Progenitor cell of endocrine pancreas (in vitro differentiated cells): Measurements from ENCODE around the gene TMEM250. TPM values are rescaled to one million over a fixed set of nuclear protein-coding genes. Genes with fewer than 3 reads are reported as not detected.
"Not testable (repeated sequence)": the region's sequence is repeated elsewhere in the genome, so short reads cannot be mapped to it uniquely, and the experiment has no call there.

Experiments
- DNase-seq: peaks from one replicate; pipeline ENCODE4 v3.0.0; 2021; ENCODE audit warnings: low spot score; ENCODE audit not compliant: unreplicated experiment
- H3K27ac Mint-ChIP-seq: 2 replicates; pipeline ENCODE4 v1.8.0; 2021; ENCODE audit warnings: mild to moderate bottlenecking, moderate library complexity, mixed read lengths
- H3K27me3 Mint-ChIP-seq: 2 replicates; pipeline ENCODE4 v1.8.0; 2021; ENCODE audit warnings: mixed read lengths
- H3K36me3 Mint-ChIP-seq: 2 replicates; pipeline ENCODE4 v1.8.0; 2022; ENCODE audit warnings: mixed read lengths; ENCODE audit not compliant: insufficient read depth
- H3K4me1 Mint-ChIP-seq: 2 replicates; pipeline ENCODE4 v1.8.0; 2021; ENCODE audit warnings: low read depth, mixed read lengths
- H3K4me3 Mint-ChIP-seq: 2 replicates; pipeline ENCODE4 v1.8.0; 2021; ENCODE audit warnings: low read depth, mild to moderate bottlenecking, moderate library complexity, mixed read lengths
- H3K9me3 Mint-ChIP-seq: 2 replicates; pipeline ENCODE4 v1.8.0; 2021; ENCODE audit warnings: low read depth, mixed read lengths
- total RNA-seq: library from RNA; stranded (reverse); gene quantifications from 2 replicates; pipeline ENCODE4 v1.2.1, GENCODE V29; 2021
- TF ChIP-seq, protein P1 (sequence below): fragments of 200-600 bp; sonication (generic); IDR thresholded peaks from one replicate; pipeline ENCODE4 v1.5.0; 2021; ENCODE audit warnings: antibody characterized with exemption, mild to moderate bottlenecking; ENCODE audit not compliant: unreplicated experiment

Gene TMEM250
- total RNA-seq, 1 donor from 2014 or later = 39.5 TPM

- no peak for DNase-seq
- TF ChIP-seq, protein P1, sequence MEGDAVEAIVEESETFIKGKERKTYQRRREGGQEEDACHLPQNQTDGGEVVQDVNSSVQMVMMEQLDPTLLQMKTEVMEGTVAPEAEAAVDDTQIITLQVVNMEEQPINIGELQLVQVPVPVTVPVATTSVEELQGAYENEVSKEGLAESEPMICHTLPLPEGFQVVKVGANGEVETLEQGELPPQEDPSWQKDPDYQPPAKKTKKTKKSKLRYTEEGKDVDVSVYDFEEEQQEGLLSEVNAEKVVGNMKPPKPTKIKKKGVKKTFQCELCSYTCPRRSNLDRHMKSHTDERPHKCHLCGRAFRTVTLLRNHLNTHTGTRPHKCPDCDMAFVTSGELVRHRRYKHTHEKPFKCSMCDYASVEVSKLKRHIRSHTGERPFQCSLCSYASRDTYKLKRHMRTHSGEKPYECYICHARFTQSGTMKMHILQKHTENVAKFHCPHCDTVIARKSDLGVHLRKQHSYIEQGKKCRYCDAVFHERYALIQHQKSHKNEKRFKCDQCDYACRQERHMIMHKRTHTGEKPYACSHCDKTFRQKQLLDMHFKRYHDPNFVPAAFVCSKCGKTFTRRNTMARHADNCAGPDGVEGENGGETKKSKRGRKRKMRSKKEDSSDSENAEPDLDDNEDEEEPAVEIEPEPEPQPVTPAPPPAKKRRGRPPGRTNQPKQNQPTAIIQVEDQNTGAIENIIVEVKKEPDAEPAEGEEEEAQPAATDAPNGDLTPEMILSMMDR = no peak
- H3K9me3 Mint-ChIP-seq = no peaks in the 10 kb centered on the region
- H3K27me3 Mint-ChIP-seq = peaks cover 19% of the 10 kb centered on the region
- H3K36me3 Mint-ChIP-seq = no peaks in the 10 kb centered on the region
- no peak overlapping the region for H3K4me3 Mint-ChIP-seq
- peaks cover 5% of the 10 kb centered on the region for H3K4me1 Mint-ChIP-seq
- H3K27ac Mint-ChIP-seq = no peak overlapping the region
Observed at GRCh38 chr9:136103651-136104487, 14.8 kb downstream of the TMEM250 start.

GRCh38 chr9:136101615-136102074 lies 17.0 kb downstream of the TMEM250 start:
- H3K36me3 Mint-ChIP-seq, DNase-seq, H3K4me1 Mint-ChIP-seq, H3K27ac Mint-ChIP-seq, H3K9me3 Mint-ChIP-seq, H3K4me3 Mint-ChIP-seq: not testable (repeated sequence)
- H3K27me3 Mint-ChIP-seq = peaks cover 27% of the 10 kb centered on the region

- Mint-ChIP-seq H3K4me1 (peaks cover 4% of the 10 kb centered on the region), H3K27me3 (peaks cover 27% of the 10 kb centered on the region), H3K9me3 (no peaks in the 10 kb centered on the region), H3K4me3 (no peak overlapping the region), H3K36me3 (no peaks in the 10 kb centered on the region), H3K27ac (no peak overlapping the region)
- no peak for DNase-seq
- TF ChIP-seq, protein P1 = no peak
Observed at GRCh38 chr9:136100700-136101614, 17.7 kb downstream of the TMEM250 start.

- TF ChIP-seq, protein P1 = no peak
- H3K36me3 Mint-ChIP-seq = no peaks in the 10 kb centered on the region
- H3K9me3 Mint-ChIP-seq = no peaks in the 10 kb centered on the region
- H3K27me3 Mint-ChIP-seq = peaks cover 18% of the 10 kb centered on the region
- no peak for DNase-seq
- peaks cover 2% of the 10 kb centered on the region for H3K4me1 Mint-ChIP-seq
- H3K27ac Mint-ChIP-seq = no peak overlapping the region
- no peak overlapping the region for H3K4me3 Mint-ChIP-seq
Observed at GRCh38 chr9:136099542-136099941, 19.1 kb downstream of the TMEM250 start.

DNA sequence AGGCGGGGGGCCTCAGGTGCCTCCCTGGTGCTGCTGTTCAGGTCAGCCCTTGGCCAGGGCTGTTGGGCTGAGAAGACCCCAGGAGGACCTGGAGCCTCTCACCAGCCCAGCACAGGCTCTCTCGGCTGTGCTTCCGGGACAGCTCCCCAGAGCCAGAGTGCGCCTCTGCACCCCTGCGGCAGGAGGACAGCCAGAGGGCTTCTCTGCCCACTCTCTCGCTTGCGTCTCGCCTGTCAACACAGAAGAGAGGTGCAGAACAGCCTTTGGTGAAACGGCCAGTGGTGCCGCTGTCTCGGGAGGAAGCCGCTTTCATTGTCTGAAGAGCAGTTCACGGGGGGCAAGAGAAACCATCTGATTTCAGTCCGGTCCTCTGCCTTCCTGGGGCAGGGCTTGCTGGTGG lies 19.8 kb downstream of the TMEM250 start:
- no peak overlapping the region for H3K27ac Mint-ChIP-seq
- peaks cover 2% of the 10 kb centered on the region for H3K4me1 Mint-ChIP-seq
- peaks cover 14% of the 10 kb centered on the region for H3K27me3 Mint-ChIP-seq
- TF ChIP-seq, protein P1 = no peak
- DNase-seq = no peak
- H3K36me3 Mint-ChIP-seq = no peaks in the 10 kb centered on the region
- no peak overlapping the region for H3K4me3 Mint-ChIP-seq
- no peaks in the 10 kb centered on the region for H3K9me3 Mint-ChIP-seq
